SK-N-SH (cell line): ENCODE results near the gene UBAC2. TPM values are rescaled to one million over a fixed set of nuclear protein-coding genes. Genes with fewer than 3 reads are reported as not detected.
A peak's percentile ranks its signal among the peaks of the same experiment; 100 is the strongest.

Source experiments
- CTCF ChIA-PET: fragments of 300-600, 350-600 bp; formaldehyde crosslinking; extraction: SDS; loops from one replicate; lab custom pipeline; 2021; lab: Yijun Ruan, JAX
- POLR2A ChIA-PET: fragments of 350-600 bp; sonication (Branson Sonifier 250); formaldehyde crosslinking; extraction: SDS; loops from one replicate; lab custom pipeline; 2020; ENCODE audit warnings: antibody characterized with exemption, inconsistent platforms; lab: Yijun Ruan, JAX
- DNase-seq: peaks from one replicate; pipeline ENCODE4 v3.0.0; 2012
- H2AFZ ChIP-seq: fragments of 200-600 bp; sonication (generic); 2 replicates; pipeline ENCODE4 v1.8.1; 2016; ENCODE audit warnings: antibody characterized with exemption, mild to moderate bottlenecking, low read depth
- H3F3A ChIP-seq: fragments of 200-600 bp; sonication (generic); replicated peaks from 2 replicates; pipeline ENCODE3; 2016; ENCODE audit warnings: antibody characterized with exemption, mild to moderate bottlenecking; ENCODE audit not compliant: insufficient read depth
- H3K27ac ChIP-seq, 2 experiments: fragments of 200-500 bp in 1 of 2; fragments of 200-600 bp in 1 of 2; sonication (Bioruptor generic) in 1 of 2; sonication (generic), shearing (Covaris generic) in 1 of 2; 2 replicates each; pipeline versions ENCODE4 v1.5.1 to v1.6.1; 2014 to 2016; ENCODE audit warnings: low read depth in 2 of 2, inconsistent platforms in 1 of 2, low read length in 1 of 2, mild to moderate bottlenecking in 1 of 2, mixed read lengths in 1 of 2
- H3K27me3 ChIP-seq: fragments of 200-600 bp; sonication (generic), shearing (Covaris generic); 2 replicates; pipeline ENCODE4 v1.6.1; 2016; ENCODE audit warnings: mixed run types; ENCODE audit not compliant: insufficient read depth
- H3K36me3 ChIP-seq, 2 experiments: fragments of 200-500 bp in 1 of 2; fragments of 200-600 bp in 1 of 2; sonication (Bioruptor generic) in 1 of 2; sonication (generic) in 1 of 2; replicated peaks in 1 of 2; 2 replicates each; pipeline versions ENCODE3 to v1.5.1; 2014 to 2016; ENCODE audit warnings: low read length in 1 of 2, mild to moderate bottlenecking in 1 of 2; ENCODE audit not compliant: insufficient read depth in 2 of 2, control insufficient read depth in 1 of 2
- H3K4me1 ChIP-seq, 2 experiments: fragments of 200-500 bp in 1 of 2; fragments of 200-600 bp in 1 of 2; sonication (Bioruptor generic) in 1 of 2; sonication (generic), shearing (Covaris generic) in 1 of 2; 2 replicates each; pipeline versions ENCODE4 v1.5.1 to v1.6.1; 2014 to 2016; ENCODE audit warnings: low read depth in 1 of 2, low read length in 1 of 2, mixed run types in 1 of 2; ENCODE audit not compliant: insufficient read depth in 2 of 2, control insufficient read depth in 1 of 2
- H3K4me2 ChIP-seq: fragments of 200-600 bp; sonication (generic), shearing (Covaris generic); 2 replicates; pipeline ENCODE4 v1.6.1; 2017; ENCODE audit warnings: mixed run types
- H3K4me3 ChIP-seq, 2 experiments: fragments of 200-500 bp in 1 of 2; fragments of 200-600 bp in 1 of 2; sonication (Bioruptor generic) in 1 of 2; sonication (generic), shearing (Covaris generic) in 1 of 2; 2 replicates each; pipeline versions ENCODE4 v1.5.1 to v1.8.1; 2014 to 2016; ENCODE audit warnings: low read depth in 2 of 2, inconsistent platforms in 1 of 2, low read length in 1 of 2, mild to moderate bottlenecking in 1 of 2, mixed read lengths in 1 of 2, moderate library complexity in 1 of 2
- H3K79me2 ChIP-seq: fragments of 200-600 bp; sonication (generic); 2 replicates; pipeline ENCODE4 v1.8.1; 2017; ENCODE audit warnings: mild to moderate bottlenecking; ENCODE audit not compliant: insufficient read depth
- H3K9ac ChIP-seq: fragments of 200-600 bp; sonication (generic); 2 replicates; pipeline ENCODE4 v1.6.1; 2017; ENCODE audit warnings: mixed run types
- H3K9me2 ChIP-seq: fragments of 200-600 bp; sonication (generic); 2 replicates; pipeline ENCODE4 v1.6.1; 2017; ENCODE audit warnings: mixed run types
- H3K9me3 ChIP-seq: fragments of 200-600 bp; sonication (generic); 2 replicates; pipeline ENCODE4 v1.6.1; 2017; ENCODE audit warnings: mixed run types, mild to moderate bottlenecking, moderate library complexity
- H4K20me1 ChIP-seq: fragments of 200-600 bp; sonication (generic); 2 replicates; pipeline ENCODE4 v1.6.1; 2017; ENCODE audit warnings: mild to moderate bottlenecking, mixed run types; ENCODE audit not compliant: insufficient read depth
- CTCF ChIP-seq: fragments of 200-600 bp; sonication (generic); IDR thresholded peaks from 2 replicates; pipeline ENCODE4 v1.6.1; 2017; ENCODE audit warnings: antibody characterized with exemption, mild to moderate bottlenecking, moderate library complexity
- FOXJ3 ChIP-seq: sonication (generic); formaldehyde crosslinking; IDR thresholded peaks from 2 replicates; pipeline ENCODE4 v1.5.1; 2020; ENCODE audit warnings: mild to moderate bottlenecking, missing genetic modification reagents
- GABPA ChIP-seq: IDR thresholded peaks from 2 replicates; pipeline ENCODE4 v1.4.0; 2012; ENCODE audit warnings: low read depth, mild to moderate bottlenecking
- GATA2 ChIP-seq: sonication (generic); formaldehyde crosslinking; IDR thresholded peaks from 2 replicates; pipeline ENCODE4 v1.5.0; 2020; ENCODE audit warnings: mild to moderate bottlenecking, missing genetic modification reagents
- IRF3 ChIP-seq: fragments of 150-350 bp; IDR thresholded peaks from 2 replicates; pipeline ENCODE4 v1.6.1; 2016; ENCODE audit warnings: mild to moderate bottlenecking, low read depth, low read length
- MAX ChIP-seq: IDR thresholded peaks from 2 replicates; pipeline ENCODE4 v1.4.0; 2012; ENCODE audit warnings: low read depth
- NRF1 ChIP-seq: IDR thresholded peaks from 2 replicates; pipeline ENCODE4 v1.6.1; 2012; ENCODE audit warnings: low read depth, mild to moderate bottlenecking, low read length
- POLR2AphosphoS5 ChIP-seq: IDR thresholded peaks from 2 replicates; pipeline ENCODE4 v1.6.1; 2012; ENCODE audit warnings: low read depth, low read length
- RAD21 ChIP-seq: IDR thresholded peaks from 2 replicates; pipeline ENCODE4 v1.6.1; 2012; ENCODE audit warnings: mild to moderate bottlenecking, low read length
- SMC3 ChIP-seq: IDR thresholded peaks from 2 replicates; pipeline ENCODE4 v1.6.1; 2012; ENCODE audit warnings: low read depth, low read length, improper control_type of control experiment
- TAF1 ChIP-seq: IDR thresholded peaks from 2 replicates; pipeline ENCODE4 v1.6.1; 2012; ENCODE audit warnings: low read depth, mild to moderate bottlenecking, low read length, moderate library complexity, borderline replicate concordance
- USF2 ChIP-seq: fragments of 150-350 bp; IDR thresholded peaks from 2 replicates; pipeline ENCODE4 v1.6.1; 2017; ENCODE audit warnings: antibody characterized with exemption, low read length, low read depth, borderline replicate concordance
- WGBS: methylation state at CpG from one replicate; pipeline ENCODE4 v1.1.6; 2017; ENCODE audit warnings: low lambda C conversion rate; 5-methylcytosine and 5-hydroxymethylcytosine counted together
- polyA plus RNA-seq, 3 experiments: library from polyadenylated mRNA; depleted of rRNA; stranded (reverse); fragments of >200 nt; gene quantifications; 2 replicates each; pipeline ENCODE4 v1.2.3, GENCODE V29; 2012

Gene UBAC2
- polyA plus RNA-seq, 1 of the 3 experiments (the other 2 are of a cell fraction): 79.0 TPM

GRCh38 chr13:99174533-99175100, 26.0 kb upstream of the UBAC2 start (continued):
- TF ChIP-seq TAF1 (no peak), MAX (no peak), GABPA (no peak), POLR2AphosphoS5 (no peak)

GRCh38 chr13:99176309-99177276, 24.1 kb upstream of the UBAC2 start:
- 15% methylated on average over 24 of the region's 24 CpGs for WGBS
- Histone ChIP-seq H3K27me3 (no peaks in the 10 kb centered on the region), H3K4me2 (peak overlapping the region; percentile 9; the same call in 1 of the 2 replicates), H3K9me3 (no peaks in the 10 kb centered on the region), H4K20me1 (no peaks in the 10 kb centered on the region), H3K79me2 (no peaks in the 10 kb centered on the region), H3F3A (no peaks in the 10 kb centered on the region), H3K9me2 (no peaks in the 10 kb centered on the region), H3K27ac (no peak overlapping the region), H3K36me3 (no peaks in the 10 kb centered on the region), H3K4me1 (peaks cover 0 to 6% of the 10 kb centered on the region in 2 experiments; a peak in 1 of 4 replicates), H2AFZ (no peak overlapping the region), H3K4me3 (peak overlapping the region; percentile 6 to 26; a peak in 2 of 4 replicates), H3K9ac (no peak overlapping the region)
- peak; percentile 85 for DNase-seq
- TF ChIP-seq SMC3 (peak; percentile 90), CTCF (peak; percentile 86), GATA2 (CRISPR knock-in tag) (no peak), FOXJ3 (CRISPR knock-in tag) (no peak), NRF1 (no peak), IRF3 (no peak), GABPA (no peak), RAD21 (peak; percentile 92), USF2 (no peak)
- ChIA-PET CTCF (interaction anchor here (0.6 to 4.7 kb wide), 75 partner anchors 10 to 1292 kb away, joined by 3 to 184 read pairs (median 4); partner anchors contain the start of genes GPR18 and UBAC2), POLR2A (no interaction called here)
